HG02852 (cell line): ENCODE results near the gene ACER3.

ENCODE experiments used
- ATAC-seq: cut with Tn5 transposase; IDR thresholded peaks from one replicate; pipeline ENCODE4 v1.9.1; 2021; ENCODE audit warnings: mild to moderate bottlenecking, moderate library complexity; ENCODE audit not compliant: unreplicated experiment

Gene ACER3

DNA sequence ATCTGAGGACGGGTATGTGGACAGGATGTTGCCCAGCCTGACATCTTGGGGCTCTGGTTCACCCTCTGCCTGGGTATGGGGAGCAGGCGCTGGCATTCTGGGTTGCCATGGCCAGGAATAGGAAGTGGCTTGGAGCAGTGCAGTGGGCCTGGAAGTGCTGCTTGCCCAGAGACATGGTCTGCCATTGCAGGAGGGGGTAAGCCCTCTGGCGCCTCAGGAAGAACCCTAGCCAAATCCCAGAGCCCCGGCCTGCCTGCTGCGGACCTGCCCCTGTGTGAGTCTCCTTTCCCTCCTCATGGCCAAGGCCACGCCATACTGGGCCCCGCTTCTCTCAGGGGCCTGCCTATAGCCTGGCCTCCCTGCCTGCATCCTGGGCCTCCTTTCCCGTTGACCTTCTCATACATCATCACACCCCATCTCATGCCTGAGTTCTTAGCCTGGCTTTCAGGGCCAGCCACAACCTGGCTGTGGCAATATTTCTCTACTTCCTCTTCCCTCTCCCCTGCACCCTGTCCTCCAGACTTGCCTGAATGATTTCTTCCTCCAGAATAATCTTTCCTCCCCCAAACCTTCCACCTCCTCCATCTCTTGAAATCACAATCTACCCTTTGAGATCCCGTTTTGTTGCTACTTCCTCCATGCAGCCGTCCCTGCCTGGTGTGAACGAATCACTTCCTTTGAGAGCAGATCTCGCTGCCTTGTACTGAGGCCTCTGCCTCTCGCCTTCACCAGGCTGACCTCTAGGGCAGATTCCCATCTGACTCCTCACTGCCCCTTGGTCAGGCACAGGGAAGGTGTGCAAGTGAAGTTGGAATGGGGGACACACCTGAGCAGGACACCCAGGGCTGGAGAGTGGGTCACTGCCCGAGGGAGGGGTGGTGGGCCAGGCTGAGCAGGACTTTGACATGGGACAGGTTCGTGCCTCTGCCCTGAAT lies 211.2 kb downstream of the ACER3 start:
- no peak for ATAC-seq

DNA sequence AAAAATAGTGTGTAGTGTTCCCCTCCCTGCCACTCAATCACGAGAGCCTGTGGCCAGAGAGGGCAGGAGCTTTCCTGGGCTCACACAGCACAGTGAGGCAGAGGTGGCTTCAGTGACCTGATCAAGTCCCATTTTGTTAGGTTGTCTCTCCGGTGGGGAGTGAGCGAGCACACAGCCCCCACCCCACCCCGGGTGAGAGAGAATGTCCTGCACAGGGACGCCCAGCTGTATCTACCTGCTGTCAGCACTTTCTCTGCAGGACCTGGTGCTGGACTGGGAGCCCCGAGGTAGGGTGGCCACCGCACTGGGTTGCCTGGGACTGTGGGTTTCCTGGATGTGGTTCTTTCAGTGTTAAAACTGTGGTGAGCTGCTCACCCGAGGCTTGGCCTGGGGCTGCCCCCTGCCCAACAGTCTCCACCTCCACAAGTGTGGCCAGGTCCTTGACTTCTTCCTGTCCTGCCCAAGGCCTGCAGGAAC lies 212.2 kb downstream of the ACER3 start:
- ATAC-seq = no peak

DNA sequence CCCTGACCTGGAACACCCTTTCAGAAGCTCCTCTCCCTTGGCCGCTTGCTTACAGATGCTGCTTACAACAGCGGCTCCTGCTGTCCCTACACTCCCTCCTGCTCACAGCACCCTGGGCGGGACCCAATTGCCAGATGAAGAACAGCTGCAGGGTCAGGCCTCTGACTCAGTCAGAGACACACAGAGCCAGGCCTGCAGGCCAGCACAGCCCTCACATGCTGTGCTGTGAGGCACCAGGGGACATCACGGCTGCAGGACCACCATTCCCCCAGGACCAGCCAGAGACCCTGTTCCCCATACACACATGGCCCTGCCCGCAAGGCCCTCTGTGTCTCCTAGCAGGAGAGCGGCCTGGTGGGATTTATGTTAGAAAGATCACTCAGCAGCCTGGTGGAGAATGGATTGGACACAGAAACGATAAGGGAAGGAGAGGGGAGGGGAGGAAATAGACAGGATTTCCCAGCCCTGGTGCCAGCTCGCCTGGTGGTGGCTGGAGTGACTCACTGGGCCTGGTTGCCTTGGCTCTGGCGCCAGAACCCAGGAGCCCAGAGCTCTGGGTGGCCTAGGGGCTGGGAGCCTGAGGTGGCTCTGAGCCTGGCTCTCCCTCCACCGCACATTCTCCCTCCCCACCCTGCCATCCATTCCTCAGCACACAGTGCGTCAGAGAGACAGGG lies 212.7 kb downstream of the ACER3 start:
- no peak for ATAC-seq

DNA sequence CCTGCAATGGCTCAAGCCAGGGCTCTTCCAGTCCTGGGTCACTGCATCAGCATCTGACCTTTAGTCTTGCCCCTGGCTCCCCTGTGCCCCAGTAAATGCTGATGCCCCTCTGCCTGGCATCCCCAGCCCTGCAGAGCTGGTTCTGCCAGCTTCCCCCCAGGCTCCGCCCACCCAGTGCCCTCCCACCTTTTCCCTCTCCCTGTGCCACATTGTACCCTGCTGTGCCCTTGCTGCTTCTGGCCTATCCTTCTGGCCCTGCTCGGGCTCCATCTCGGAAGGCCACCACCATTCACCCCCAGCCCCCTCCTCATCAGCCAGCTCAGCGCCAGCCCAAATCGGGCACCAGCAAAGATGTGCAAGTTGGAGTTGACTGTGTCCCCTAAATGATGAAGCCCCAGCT lies 213.5 kb downstream of the ACER3 start:
- no peak for ATAC-seq

DNA sequence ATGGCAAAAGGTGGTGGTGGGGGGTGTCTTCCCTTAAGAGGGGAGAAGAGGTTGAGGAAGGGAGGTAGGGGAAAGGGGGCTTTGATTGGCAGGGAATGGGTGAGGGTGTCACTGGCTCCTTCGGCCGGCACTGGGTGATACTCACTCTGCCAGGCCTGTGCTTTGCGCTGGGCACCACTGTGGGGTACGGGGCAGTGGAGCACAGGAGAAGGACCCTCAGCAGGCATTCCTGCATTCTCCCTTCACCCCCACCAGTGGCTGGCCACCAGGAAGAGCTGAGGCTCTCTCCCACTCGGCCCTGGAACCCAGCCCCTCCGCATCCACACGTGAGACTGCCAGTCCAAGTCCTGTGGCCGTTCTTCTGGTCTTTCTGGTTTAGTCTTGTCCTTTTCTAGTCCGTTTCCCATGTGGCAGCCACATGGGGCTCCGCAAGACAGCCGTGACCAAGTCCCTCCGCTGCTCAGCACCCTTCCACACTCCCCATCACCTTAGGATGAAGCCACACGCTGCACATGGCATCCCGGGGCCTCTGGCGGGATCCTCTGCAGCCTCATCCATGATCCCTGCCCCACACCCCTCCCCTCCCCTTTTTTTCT lies 214.0 kb downstream of the ACER3 start:
- ATAC-seq = no peak

DNA sequence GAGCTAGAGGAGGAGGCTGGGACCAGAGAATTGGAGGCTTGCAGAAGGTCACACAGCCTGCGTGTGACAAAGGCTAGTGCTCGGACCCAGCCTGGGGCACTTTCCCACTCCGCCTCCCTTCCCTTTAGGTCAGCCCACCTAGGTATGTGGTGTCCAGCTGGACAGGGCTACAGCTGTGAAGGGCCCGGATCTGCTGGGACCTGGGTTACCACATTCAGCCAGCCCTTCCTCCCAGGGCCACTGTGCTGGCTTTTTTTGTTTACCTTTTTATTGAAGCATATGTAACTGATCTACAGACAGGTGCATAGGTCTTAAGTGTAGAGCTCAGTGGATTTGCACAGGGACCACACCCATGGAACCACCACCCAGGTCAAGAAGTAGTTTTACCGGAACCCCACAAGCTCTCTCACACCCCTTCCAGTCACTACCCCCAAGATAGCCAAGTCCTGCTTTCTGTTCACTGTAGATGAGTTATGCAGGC lies 214.7 kb downstream of the ACER3 start:
- ATAC-seq = no peak
